ENCODE data around the gene PPP2R2C.

The PPP2R2C gene

DNA sequence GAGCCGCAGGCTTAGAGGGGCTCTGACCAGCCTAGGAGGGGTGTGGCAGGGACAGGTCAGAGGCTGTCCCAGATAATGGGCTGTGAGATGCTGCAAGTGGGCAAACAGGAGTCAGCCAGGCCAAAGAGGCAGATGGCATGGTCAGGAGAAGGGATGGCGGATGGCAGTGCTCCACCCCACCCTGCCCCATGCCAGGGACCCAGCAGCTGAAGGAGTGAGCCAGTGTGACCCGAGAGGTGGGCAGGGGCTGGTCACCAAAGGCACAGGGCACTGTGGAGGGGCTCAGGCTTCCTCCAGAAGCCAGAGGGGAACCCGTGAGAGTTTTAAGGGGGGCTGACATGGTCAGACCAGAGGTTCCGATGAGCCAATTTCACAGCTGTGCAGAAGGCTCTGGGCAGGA, 105.8 kb downstream of the PPP2R2C start:
- no peak overlapping the region for H3K4me3 ChIP-seq (replicated peaks; ENCODE audit: low read depth, low read length)
- TF ChIP-seq, protein P1, sequence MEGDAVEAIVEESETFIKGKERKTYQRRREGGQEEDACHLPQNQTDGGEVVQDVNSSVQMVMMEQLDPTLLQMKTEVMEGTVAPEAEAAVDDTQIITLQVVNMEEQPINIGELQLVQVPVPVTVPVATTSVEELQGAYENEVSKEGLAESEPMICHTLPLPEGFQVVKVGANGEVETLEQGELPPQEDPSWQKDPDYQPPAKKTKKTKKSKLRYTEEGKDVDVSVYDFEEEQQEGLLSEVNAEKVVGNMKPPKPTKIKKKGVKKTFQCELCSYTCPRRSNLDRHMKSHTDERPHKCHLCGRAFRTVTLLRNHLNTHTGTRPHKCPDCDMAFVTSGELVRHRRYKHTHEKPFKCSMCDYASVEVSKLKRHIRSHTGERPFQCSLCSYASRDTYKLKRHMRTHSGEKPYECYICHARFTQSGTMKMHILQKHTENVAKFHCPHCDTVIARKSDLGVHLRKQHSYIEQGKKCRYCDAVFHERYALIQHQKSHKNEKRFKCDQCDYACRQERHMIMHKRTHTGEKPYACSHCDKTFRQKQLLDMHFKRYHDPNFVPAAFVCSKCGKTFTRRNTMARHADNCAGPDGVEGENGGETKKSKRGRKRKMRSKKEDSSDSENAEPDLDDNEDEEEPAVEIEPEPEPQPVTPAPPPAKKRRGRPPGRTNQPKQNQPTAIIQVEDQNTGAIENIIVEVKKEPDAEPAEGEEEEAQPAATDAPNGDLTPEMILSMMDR (IDR thresholded peaks at IDR 0.05; ENCODE audit: low read depth, low read length, missing control alignments), result no peak
- DNase-seq (ENCODE audit: extremely low read depth, low read depth), result no peak

DNA sequence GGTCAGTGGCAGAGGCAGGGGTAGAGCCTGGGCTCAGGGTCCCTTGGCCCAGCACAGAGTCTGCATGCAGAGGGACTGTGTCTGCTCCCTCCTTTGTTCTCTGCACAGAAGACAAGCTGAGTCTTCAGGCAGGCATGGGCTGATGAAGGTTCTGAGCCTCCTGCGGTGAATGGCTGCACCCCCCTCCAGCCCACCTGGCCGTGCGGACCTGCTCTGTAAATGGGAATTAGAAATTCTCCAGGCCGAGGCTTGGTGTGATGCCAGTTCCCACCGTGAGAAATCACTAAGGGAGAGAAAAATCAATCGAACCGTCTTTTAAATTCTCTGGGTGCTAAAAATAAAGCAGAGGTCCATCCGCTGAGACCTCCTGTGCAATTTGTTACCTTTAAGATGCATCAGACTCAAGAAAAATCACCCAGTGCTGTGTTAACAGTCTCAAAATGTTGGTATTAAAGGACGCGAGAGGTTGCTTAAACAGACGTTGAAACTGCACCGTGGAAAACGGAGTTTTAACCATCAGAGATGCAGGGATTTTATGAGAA, 106.8 kb downstream of the PPP2R2C start:
- H3K4me3 ChIP-seq (replicated peaks; ENCODE audit: low read depth, low read length), result no peak overlapping the region
- TF ChIP-seq, protein P1 (IDR thresholded peaks at IDR 0.05; ENCODE audit: low read depth, low read length, missing control alignments), result no peak
- no peak for DNase-seq (ENCODE audit: extremely low read depth, low read depth)

DNA sequence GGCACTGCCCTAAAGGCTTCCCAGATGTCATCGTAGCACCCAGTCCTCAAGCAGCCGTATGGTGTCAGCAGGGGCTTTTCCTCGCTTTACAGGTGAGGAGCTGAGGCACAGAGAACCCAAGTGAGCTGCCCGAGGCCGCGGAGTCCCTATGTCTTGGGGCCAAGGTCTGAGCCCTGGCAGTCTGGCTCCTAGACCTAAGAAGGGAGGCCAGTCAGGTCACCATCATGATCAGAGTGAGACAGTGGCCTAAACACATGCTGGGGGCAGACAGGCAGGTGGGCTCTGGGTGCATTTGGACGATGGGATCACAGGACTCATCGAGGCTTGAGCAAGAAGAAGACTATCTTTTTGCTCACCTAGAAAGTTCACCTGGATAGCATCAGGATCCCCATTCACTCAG, 107.8 kb downstream of the PPP2R2C start:
- H3K4me3 ChIP-seq (replicated peaks; ENCODE audit: low read depth, low read length), result no peak overlapping the region
- DNase-seq (ENCODE audit: extremely low read depth, low read depth), result no peak

DNA sequence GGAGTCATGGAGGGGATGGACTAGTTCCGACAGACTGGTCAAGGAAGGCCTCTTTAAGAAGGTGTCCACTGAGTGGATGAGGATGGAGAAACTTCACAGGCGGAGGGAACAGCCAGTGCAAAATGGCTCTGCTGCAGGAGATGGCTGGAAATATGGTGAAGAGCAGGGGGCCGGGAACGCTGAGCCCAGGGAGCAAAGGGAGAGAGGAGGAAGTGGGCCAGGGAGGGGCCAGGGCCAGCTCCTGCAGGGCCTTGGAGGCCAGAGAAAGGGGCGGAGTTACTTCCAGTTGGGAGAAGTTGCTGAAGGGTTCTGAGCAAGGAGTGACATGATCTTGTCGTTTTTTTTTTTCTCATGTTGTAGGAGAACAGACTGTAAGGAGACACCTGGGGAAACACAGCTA, 108.3 kb downstream of the PPP2R2C start:
- H3K4me3 ChIP-seq (replicated peaks; ENCODE audit: low read depth, low read length), result no peak overlapping the region
- no peak for DNase-seq (ENCODE audit: extremely low read depth, low read depth)
- TF ChIP-seq, protein P1 (IDR thresholded peaks at IDR 0.05; ENCODE audit: low read depth, low read length, missing control alignments), result no peak

More for the DNA sequence above, 107.8 kb downstream of the PPP2R2C start:
- TF ChIP-seq, protein P1 (IDR thresholded peaks at IDR 0.05; ENCODE audit: low read depth, low read length, missing control alignments), result no peak

DNA sequence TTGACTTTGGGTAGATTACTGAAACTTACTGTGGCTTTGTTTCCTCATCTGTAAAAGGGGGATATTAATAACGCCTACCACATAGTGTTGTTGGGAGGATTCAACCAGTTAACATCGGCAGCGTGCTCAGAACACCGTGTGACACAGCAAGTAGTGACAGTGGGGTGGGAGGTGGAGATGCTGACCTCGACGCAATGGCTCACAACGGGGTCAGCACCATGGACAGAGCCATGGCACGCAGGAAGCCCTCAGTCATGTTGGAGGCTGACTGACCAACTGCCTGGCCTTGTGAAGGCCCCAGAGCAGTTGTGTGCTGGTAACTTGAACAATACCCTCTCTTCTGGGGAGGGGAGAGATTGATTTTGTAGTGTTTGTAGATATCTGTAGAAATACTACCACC, 109.5 kb downstream of the PPP2R2C start:
- TF ChIP-seq, protein P1 (IDR thresholded peaks at IDR 0.05; ENCODE audit: low read depth, low read length, missing control alignments), result no peak
- no peak for DNase-seq (ENCODE audit: extremely low read depth, low read depth)
- H3K4me3 ChIP-seq (replicated peaks; ENCODE audit: low read depth, low read length), result no peak overlapping the region

DNA sequence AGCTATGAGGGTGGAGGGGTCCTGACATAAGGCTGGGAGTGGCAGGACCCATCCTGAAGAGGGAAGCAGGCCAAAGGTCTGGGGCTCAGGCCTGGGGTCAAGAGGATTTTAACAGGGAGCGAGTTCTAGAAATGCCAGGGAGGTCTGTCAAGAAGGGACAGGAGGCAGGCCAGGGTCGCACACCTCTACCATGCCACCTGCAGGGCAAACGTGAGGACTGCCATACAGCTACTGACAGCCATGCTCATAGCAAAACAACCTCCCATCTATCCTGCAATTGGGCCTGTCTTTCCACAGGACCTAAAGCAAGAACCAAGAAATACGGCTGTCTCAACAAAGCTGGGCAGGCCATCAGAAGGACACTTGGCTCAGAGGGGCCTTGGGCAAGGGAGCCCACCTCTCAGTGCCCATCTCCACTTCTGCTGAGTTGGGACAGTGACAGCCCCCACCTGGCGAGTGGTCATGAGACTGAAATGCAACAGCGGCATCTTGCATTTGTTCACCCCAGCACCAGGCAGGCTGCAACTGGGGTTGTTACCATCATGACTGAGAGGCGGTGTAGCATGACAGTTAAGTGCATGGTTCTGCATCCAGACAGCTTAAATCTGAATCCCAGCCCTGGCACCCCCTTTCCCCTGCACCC, 110.0 kb downstream of the PPP2R2C start:
- no peak for DNase-seq (ENCODE audit: extremely low read depth, low read depth)
- TF ChIP-seq, protein P1 (IDR thresholded peaks at IDR 0.05; ENCODE audit: low read depth, low read length, missing control alignments), result no peak
- no peak overlapping the region for H3K4me3 ChIP-seq (replicated peaks; ENCODE audit: low read depth, low read length)
